Fibroblast of lung (primary cell): ENCODE data around the gene PMAIP1.
"Not testable (repeated sequence)": the region's sequence is repeated elsewhere in the genome, so short reads cannot be mapped to it uniquely, and the experiment has no call there.

ENCODE experiments used
- EZH2 ChIP-seq: IDR thresholded peaks from 2 replicates; pipeline ENCODE4 v1.5.1; 2012; ENCODE audit warnings: low read length, control low read depth, mild to moderate bottlenecking; ENCODE audit errors: missing control alignments
- TF ChIP-seq, protein P1 (sequence below), 2 donors: IDR thresholded peaks in 1 of 2; conservative IDR thresholded peaks in 1 of 2; 1 replicate in 1 of 2; 2 replicates in 1 of 2; pipeline ENCODE4 v1.5.1; 2011 to 2012; ENCODE audit warnings: low read length in 2 of 2, control low read depth in 1 of 2, inconsistent platforms in 1 of 2, low read depth in 1 of 2, mild to moderate bottlenecking in 1 of 2

DNA sequence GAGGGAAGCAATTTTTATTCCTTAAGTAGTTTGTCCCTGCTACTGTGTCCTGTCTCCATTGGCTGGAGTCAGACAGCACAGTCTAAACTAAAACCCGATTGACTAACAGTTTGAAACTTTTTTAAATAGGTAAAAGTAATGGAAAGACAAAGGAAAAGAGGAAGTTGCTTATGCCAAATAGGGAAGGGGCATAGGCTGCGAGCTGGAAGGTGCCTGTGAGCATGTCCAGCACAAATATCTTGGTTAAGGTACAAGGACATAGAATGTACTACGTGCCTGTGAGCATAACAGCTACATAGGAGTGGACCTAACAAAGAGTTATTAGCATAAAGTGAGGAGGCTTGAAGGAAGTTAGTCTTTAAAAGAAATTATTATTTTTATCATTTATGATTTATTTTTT, 13.4 kb upstream of the PMAIP1 start:
- not testable (repeated sequence) for TF ChIP-seq EZH2
- TF ChIP-seq, protein P1, sequence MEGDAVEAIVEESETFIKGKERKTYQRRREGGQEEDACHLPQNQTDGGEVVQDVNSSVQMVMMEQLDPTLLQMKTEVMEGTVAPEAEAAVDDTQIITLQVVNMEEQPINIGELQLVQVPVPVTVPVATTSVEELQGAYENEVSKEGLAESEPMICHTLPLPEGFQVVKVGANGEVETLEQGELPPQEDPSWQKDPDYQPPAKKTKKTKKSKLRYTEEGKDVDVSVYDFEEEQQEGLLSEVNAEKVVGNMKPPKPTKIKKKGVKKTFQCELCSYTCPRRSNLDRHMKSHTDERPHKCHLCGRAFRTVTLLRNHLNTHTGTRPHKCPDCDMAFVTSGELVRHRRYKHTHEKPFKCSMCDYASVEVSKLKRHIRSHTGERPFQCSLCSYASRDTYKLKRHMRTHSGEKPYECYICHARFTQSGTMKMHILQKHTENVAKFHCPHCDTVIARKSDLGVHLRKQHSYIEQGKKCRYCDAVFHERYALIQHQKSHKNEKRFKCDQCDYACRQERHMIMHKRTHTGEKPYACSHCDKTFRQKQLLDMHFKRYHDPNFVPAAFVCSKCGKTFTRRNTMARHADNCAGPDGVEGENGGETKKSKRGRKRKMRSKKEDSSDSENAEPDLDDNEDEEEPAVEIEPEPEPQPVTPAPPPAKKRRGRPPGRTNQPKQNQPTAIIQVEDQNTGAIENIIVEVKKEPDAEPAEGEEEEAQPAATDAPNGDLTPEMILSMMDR (conservative IDR thresholded peaks at IDR 0.05 in 1 of 2, IDR thresholded peaks at IDR 0.05 in 1 of 2; ENCODE audit: low read depth in 1 of 2, low read length in 2 of 2) = not testable (repeated sequence)
